Measurements from ENCODE around the gene NR3C1.

The NR3C1 gene

DNA sequence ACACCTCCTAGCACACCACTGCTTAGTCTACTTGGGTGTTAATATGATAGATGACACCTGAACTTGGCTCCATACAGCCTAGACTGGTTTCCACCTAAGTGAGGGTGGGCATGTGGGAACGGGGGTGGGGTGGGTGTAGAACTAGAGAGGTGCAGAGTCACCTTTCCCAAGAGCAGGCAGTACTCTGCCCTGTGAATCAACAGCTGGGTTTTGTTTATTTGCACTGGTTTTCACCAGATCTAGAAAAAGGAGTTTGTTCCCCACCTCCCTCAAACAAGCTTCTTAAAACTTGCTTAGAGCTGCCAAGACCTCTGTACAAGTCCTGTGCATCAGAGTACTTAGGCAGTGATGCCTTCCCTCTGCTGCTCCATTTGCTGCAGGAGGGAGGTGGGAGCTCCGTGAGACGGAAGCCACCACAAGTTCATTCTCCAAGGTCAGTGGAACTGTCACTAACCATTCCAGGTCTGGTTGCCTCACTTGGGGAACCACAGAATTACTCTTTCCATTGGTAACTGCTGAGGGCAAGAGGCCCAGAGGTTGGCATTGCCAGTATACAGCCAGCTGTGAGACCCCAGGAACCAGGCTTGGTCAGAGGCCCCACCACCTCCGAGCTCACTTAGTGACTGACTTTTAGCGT lies 163.5 kb downstream of the NR3C1 start (continued):
- TF ChIP-seq CSDC2 (CRISPR knock-in tag; IDR thresholded peaks at IDR 0.05) (no peak), TCF4 (CRISPR knock-in tag; IDR thresholded peaks at IDR 0.05; ENCODE audit: borderline replicate concordance) (no peak), TSHZ2 (CRISPR knock-in tag; IDR thresholded peaks at IDR 0.05) (no peak)

GRCh38 chr5:143238620-143239019 lies 164.9 kb downstream of the NR3C1 start:
- ATAC-seq: no peak
- TF ChIP-seq ZC3H10 (CRISPR knock-in tag; IDR thresholded peaks at IDR 0.05): no peak
- TF ChIP-seq, protein P1, sequence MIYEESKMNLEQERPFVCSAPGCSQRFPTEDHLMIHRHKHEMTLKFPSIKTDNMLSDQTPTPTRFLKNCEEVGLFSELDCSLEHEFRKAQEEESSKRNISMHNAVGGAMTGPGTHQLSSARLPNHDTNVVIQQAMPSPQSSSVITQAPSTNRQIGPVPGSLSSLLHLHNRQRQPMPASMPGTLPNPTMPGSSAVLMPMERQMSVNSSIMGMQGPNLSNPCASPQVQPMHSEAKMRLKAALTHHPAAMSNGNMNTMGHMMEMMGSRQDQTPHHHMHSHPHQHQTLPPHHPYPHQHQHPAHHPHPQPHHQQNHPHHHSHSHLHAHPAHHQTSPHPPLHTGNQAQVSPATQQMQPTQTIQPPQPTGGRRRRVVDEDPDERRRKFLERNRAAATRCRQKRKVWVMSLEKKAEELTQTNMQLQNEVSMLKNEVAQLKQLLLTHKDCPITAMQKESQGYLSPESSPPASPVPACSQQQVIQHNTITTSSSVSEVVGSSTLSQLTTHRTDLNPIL (CRISPR knock-in tag; IDR thresholded peaks at IDR 0.05; ENCODE audit: low read depth): no peak
- no peak for TF ChIP-seq TCF4 (CRISPR knock-in tag; IDR thresholded peaks at IDR 0.05; ENCODE audit: borderline replicate concordance)
- no peak for TF ChIP-seq SNAI2 (CRISPR knock-in tag; IDR thresholded peaks at IDR 0.05)
- TF ChIP-seq, protein P2, sequence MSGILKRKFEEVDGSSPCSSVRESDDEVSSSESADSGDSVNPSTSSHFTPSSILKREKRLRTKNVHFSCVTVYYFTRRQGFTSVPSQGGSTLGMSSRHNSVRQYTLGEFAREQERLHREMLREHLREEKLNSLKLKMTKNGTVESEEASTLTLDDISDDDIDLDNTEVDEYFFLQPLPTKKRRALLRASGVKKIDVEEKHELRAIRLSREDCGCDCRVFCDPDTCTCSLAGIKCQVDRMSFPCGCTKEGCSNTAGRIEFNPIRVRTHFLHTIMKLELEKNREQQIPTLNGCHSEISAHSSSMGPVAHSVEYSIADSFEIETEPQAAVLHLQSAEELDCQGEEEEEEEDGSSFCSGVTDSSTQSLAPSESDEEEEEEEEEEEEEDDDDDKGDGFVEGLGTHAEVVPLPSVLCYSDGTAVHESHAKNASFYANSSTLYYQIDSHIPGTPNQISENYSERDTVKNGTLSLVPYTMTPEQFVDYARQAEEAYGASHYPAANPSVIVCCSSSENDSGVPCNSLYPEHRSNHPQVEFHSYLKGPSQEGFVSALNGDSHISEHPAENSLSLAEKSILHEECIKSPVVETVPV (CRISPR knock-in tag; IDR thresholded peaks at IDR 0.05): no peak
- no peak for TF ChIP-seq ZFP30 (CRISPR knock-in tag; IDR thresholded peaks at IDR 0.05)
- no peak for TF ChIP-seq ZNF565 (CRISPR knock-in tag; conservative IDR thresholded peaks at IDR 0.05; ENCODE audit: low read depth)
- TF ChIP-seq ZFP3 (CRISPR knock-in tag; IDR thresholded peaks at IDR 0.05): no peak
- no peak for TF ChIP-seq ESRRG (CRISPR knock-in tag; IDR thresholded peaks at IDR 0.05)
- no peak for TF ChIP-seq PPARA (CRISPR knock-in tag; IDR thresholded peaks at IDR 0.05; ENCODE audit: borderline replicate concordance)
- TF ChIP-seq CSDC2 (CRISPR knock-in tag; IDR thresholded peaks at IDR 0.05): no peak
- no peak for TF ChIP-seq TSHZ2 (CRISPR knock-in tag; IDR thresholded peaks at IDR 0.05)
- TF ChIP-seq ARNTL (CRISPR knock-in tag; IDR thresholded peaks at IDR 0.05; ENCODE audit: borderline replicate concordance, low read depth): no peak
- TF ChIP-seq, protein P3, sequence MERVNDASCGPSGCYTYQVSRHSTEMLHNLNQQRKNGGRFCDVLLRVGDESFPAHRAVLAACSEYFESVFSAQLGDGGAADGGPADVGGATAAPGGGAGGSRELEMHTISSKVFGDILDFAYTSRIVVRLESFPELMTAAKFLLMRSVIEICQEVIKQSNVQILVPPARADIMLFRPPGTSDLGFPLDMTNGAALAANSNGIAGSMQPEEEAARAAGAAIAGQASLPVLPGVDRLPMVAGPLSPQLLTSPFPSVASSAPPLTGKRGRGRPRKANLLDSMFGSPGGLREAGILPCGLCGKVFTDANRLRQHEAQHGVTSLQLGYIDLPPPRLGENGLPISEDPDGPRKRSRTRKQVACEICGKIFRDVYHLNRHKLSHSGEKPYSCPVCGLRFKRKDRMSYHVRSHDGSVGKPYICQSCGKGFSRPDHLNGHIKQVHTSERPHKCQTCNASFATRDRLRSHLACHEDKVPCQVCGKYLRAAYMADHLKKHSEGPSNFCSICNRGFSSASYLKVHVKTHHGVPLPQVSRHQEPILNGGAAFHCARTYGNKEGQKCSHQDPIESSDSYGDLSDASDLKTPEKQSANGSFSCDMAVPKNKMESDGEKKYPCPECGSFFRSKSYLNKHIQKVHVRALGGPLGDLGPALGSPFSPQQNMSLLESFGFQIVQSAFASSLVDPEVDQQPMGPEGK (CRISPR knock-in tag; IDR thresholded peaks at IDR 0.05; ENCODE audit: borderline replicate concordance): no peak
- no peak for TF ChIP-seq BACH2 (CRISPR knock-in tag; IDR thresholded peaks at IDR 0.05; ENCODE audit: borderline replicate concordance)
- no peak for TF ChIP-seq OSR1 (CRISPR knock-in tag; IDR thresholded peaks at IDR 0.05)

- TF ChIP-seq ZNF565 (CRISPR knock-in tag; conservative IDR thresholded peaks at IDR 0.05; ENCODE audit: low read depth) (no peak), TCF4 (CRISPR knock-in tag; IDR thresholded peaks at IDR 0.05; ENCODE audit: borderline replicate concordance) (no peak), ZNF8 (CRISPR knock-in tag; IDR thresholded peaks at IDR 0.05) (no peak), BACH2 (CRISPR knock-in tag; IDR thresholded peaks at IDR 0.05; ENCODE audit: borderline replicate concordance) (no peak), GLIS3 (CRISPR knock-in tag; IDR thresholded peaks at IDR 0.05) (no peak), ZC3H10 (CRISPR knock-in tag; IDR thresholded peaks at IDR 0.05) (no peak), ZFP3 (CRISPR knock-in tag; IDR thresholded peaks at IDR 0.05) (no peak), PPARA (CRISPR knock-in tag; IDR thresholded peaks at IDR 0.05; ENCODE audit: borderline replicate concordance) (no peak), ZFP30 (CRISPR knock-in tag; IDR thresholded peaks at IDR 0.05) (no peak), CSDC2 (CRISPR knock-in tag; IDR thresholded peaks at IDR 0.05) (no peak), ARNTL (CRISPR knock-in tag; IDR thresholded peaks at IDR 0.05; ENCODE audit: borderline replicate concordance, low read depth) (no peak), ISL1 (CRISPR knock-in tag; IDR thresholded peaks at IDR 0.05) (no peak), SNAI2 (CRISPR knock-in tag; IDR thresholded peaks at IDR 0.05) (no peak), OSR1 (CRISPR knock-in tag; IDR thresholded peaks at IDR 0.05) (no peak), ZNF70 (CRISPR knock-in tag; IDR thresholded peaks at IDR 0.05) (no peak), TOX (CRISPR knock-in tag; IDR thresholded peaks at IDR 0.05; ENCODE audit: borderline replicate concordance) (no peak)
- TF ChIP-seq, protein P1 (CRISPR knock-in tag; IDR thresholded peaks at IDR 0.05; ENCODE audit: low read depth): no peak
- no peak for ATAC-seq
These were observed 165.8 kb downstream of the NR3C1 start for GRCh38 chr5:143237664-143238063.

Measured in SK-N-SH treated with all-trans-retinoic acid at 6 μM for 48 hours (cell line).